ENCODE results near the gene LTN1. TPM values are rescaled to one million over a fixed set of nuclear protein-coding genes. Genes with fewer than 3 reads are reported as not detected.
"Not testable (repeated sequence)": the region's sequence is repeated elsewhere in the genome, so short reads cannot be mapped to it uniquely, and the experiment has no call there.

The LTN1 gene
- polyA plus RNA-seq, 3 donors, result 6.0 to 14.0 (median 11.7) TPM

GRCh38 chr21:28991861-28992525, 684 bp downstream of the LTN1 start:
- Mint-ChIP-seq H3K36me3 (peaks cover 9 to 15% of the 10 kb centered on the region in 2 donors), H3K9me3 (peaks cover 0 to 3% (median 0%) of the 10 kb centered on the region in 7 donors), H3K27ac (peak overlapping the region; percentile 92 to 98 (median 97)), H3K4me1 (peaks cover 22% of the 10 kb centered on the region), H3K27me3 (ENCODE audit: low read depth in 3 of 3) (no peaks in the 10 kb centered on the region), H3K4me3 (peak overlapping the region; percentile 94 to 99)
- H3K9me3 ChIP-seq (replicated peaks in 1 of 2; ENCODE audit: control insufficient read depth in 1 of 2, insufficient read depth in 1 of 2, low read length in 2 of 2), result no peaks in the 10 kb centered on the region
- H3K4me1 ChIP-seq (ENCODE audit: control insufficient read depth in 1 of 2, insufficient read depth in 2 of 2, low read length in 2 of 2), result peaks cover 13 to 21% of the 10 kb centered on the region in 2 donors
- H3K27me3 ChIP-seq (ENCODE audit: control insufficient read depth in 2 of 2, insufficient read depth in 2 of 2, low read length in 2 of 2), result no peaks in the 10 kb centered on the region
- peak overlapping the region; percentile 84 to 86 for H3K27ac ChIP-seq (ENCODE audit: low read depth in 1 of 2, low read length in 2 of 2)
- 10% methylated on average over 2 of the region's 14 CpGs for WGBS (ENCODE audit: insufficient coverage)
- TF ChIP-seq, protein P1, sequence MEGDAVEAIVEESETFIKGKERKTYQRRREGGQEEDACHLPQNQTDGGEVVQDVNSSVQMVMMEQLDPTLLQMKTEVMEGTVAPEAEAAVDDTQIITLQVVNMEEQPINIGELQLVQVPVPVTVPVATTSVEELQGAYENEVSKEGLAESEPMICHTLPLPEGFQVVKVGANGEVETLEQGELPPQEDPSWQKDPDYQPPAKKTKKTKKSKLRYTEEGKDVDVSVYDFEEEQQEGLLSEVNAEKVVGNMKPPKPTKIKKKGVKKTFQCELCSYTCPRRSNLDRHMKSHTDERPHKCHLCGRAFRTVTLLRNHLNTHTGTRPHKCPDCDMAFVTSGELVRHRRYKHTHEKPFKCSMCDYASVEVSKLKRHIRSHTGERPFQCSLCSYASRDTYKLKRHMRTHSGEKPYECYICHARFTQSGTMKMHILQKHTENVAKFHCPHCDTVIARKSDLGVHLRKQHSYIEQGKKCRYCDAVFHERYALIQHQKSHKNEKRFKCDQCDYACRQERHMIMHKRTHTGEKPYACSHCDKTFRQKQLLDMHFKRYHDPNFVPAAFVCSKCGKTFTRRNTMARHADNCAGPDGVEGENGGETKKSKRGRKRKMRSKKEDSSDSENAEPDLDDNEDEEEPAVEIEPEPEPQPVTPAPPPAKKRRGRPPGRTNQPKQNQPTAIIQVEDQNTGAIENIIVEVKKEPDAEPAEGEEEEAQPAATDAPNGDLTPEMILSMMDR (IDR thresholded peaks at IDR 0.05), result no peak
- H3K79me2 ChIP-seq (ENCODE audit: insufficient read depth, low read length), result peaks cover 56% of the 10 kb centered on the region
- H3K36me3 ChIP-seq (replicated peaks in 1 of 2; ENCODE audit: control insufficient read depth in 1 of 2, insufficient read depth in 2 of 2, low read length in 2 of 2), result no peaks in the 10 kb centered on the region
- peak overlapping the region; percentile 80 for H3K4me2 ChIP-seq (replicated peaks; ENCODE audit: extremely low read depth, low read length, poor library complexity, severe bottlenecking)
- H4K20me1 ChIP-seq (ENCODE audit: insufficient read depth, low read length), result peaks cover 33% of the 10 kb centered on the region
- H3K9ac ChIP-seq (ENCODE audit: insufficient read depth, low read length, poor library complexity, severe bottlenecking), result peak overlapping the region; percentile 82
- peak overlapping the region; percentile 81 for H2AFZ ChIP-seq (ENCODE audit: insufficient read depth, low read depth, low read length, poor library complexity, severe bottlenecking)
- peak overlapping the region; percentile 87 to 97 (median 93) for H3K4me3 ChIP-seq (replicated peaks in 1 of 3; ENCODE audit: low read depth in 2 of 3, low read length in 3 of 3)
- no peak for DNase-seq
- intact Hi-C loops (cut with micrococcal nuclease), result loop anchor here (2.0 to 5.0 kb wide), 3 partner anchors 33 to 105 kb away; partner anchors contain the start of gene USP16 (in 1 of the 2)

GRCh38 chr21:28988146-28988545, 4.5 kb downstream of the LTN1 start:
- not testable (repeated sequence) for H2AFZ ChIP-seq (ENCODE audit: insufficient read depth, low read depth, low read length, poor library complexity, severe bottlenecking); H3K27me3 Mint-ChIP-seq (ENCODE audit: low read depth in 3 of 3); H3K4me3 ChIP-seq (replicated peaks in 1 of 3; ENCODE audit: low read depth in 2 of 3, low read length in 3 of 3); H3K27me3 ChIP-seq (ENCODE audit: control insufficient read depth in 2 of 2, insufficient read depth in 2 of 2, low read length in 2 of 2); H3K9ac ChIP-seq (ENCODE audit: insufficient read depth, low read length, poor library complexity, severe bottlenecking); H3K4me3 Mint-ChIP-seq; H3K27ac Mint-ChIP-seq; H3K9me3 ChIP-seq (replicated peaks in 1 of 2; ENCODE audit: control insufficient read depth in 1 of 2, insufficient read depth in 1 of 2, low read length in 2 of 2); H3K9me3 Mint-ChIP-seq; H3K4me2 ChIP-seq (replicated peaks; ENCODE audit: extremely low read depth, low read length, poor library complexity, severe bottlenecking); H3K27ac ChIP-seq (ENCODE audit: low read depth in 1 of 2, low read length in 2 of 2); DNase-seq
- Histone ChIP-seq H3K36me3 (replicated peaks in 1 of 2; ENCODE audit: control insufficient read depth in 1 of 2, insufficient read depth in 2 of 2, low read length in 2 of 2) (peaks cover 36 to 37% of the 10 kb centered on the region in 2 donors), H3K79me2 (ENCODE audit: insufficient read depth, low read length) (peaks cover 58% of the 10 kb centered on the region), H4K20me1 (ENCODE audit: insufficient read depth, low read length) (peaks cover 41% of the 10 kb centered on the region), H3K4me1 (ENCODE audit: control insufficient read depth in 1 of 2, insufficient read depth in 2 of 2, low read length in 2 of 2) (peaks cover 8 to 16% of the 10 kb centered on the region in 2 donors)
- peaks cover 38 to 51% of the 10 kb centered on the region in 2 donors for H3K36me3 Mint-ChIP-seq
- peaks cover 21% of the 10 kb centered on the region for H3K4me1 Mint-ChIP-seq
- 100% methylated on average over 2 of the region's 6 CpGs for WGBS (ENCODE audit: insufficient coverage)
- intact Hi-C loops (cut with micrococcal nuclease), result loop anchor here in 1 of 2 donors (10.0 kb wide), 1 partner anchor 77 kb away; no protein-coding TSS in a partner anchor
